ENCODE results near the gene DIAPH2. TPM values are rescaled to one million over a fixed set of nuclear protein-coding genes. Genes with fewer than 3 reads are reported as not detected.
A peak's percentile ranks its signal among the peaks of the same experiment; 100 is the strongest.

The DIAPH2 gene
- total RNA-seq, 2 experiments from 2014 or later: 10.0 to 10.6 TPM

DNA sequence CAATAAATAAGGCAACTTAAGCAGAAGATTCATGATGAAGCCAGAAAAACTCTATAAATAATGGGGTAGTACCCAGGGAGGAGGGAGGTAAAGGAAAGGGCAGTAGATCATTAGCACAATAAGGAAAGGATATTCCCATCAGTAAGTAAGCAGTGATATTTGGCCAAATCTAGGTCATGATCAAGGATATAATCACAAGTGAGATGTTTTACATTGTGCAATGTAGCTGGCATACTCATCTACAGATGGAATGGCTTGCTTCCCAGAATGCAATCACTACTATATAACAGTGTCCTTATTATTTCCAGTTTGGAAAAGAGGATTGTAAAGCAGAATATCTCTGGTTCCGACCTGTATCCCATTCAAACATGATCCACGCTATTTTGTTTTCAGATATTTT, 682.5 kb downstream of the DIAPH2 start:
- ChIA-PET POLR2A (no interaction called here), CTCF (no interaction called here)
- Mint-ChIP-seq H3K9me3 (no peaks in the 10 kb centered on the region), H3K27ac (no peak overlapping the region), H3K4me3 (no peak overlapping the region), H3K36me3 (no peaks in the 10 kb centered on the region), H3K4me1 (ENCODE audit: low read depth) (no peaks in the 10 kb centered on the region), H3K27me3 (no peaks in the 10 kb centered on the region)
- intact Hi-C loops (cut with micrococcal nuclease): no loop called here
- DNase-seq: no peak

DNA sequence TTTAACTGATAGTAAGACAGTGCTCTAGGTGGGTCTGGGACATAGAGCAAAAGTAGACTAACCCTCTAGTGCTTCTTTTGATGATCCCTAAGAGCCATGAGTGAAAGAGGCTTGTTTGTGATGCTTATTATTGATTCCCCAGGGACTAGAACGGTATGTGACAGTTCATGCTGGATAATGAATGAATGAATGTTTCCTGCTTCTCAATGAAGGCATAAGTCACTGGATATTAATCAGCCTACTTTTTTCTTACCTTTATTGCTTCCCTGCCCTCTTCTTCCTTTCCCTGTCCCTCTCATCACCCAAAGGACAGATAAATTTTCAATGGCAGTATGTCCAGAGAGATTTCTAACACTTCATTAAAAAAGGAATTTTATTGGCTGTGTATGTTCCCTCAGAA, 685.3 kb downstream of the DIAPH2 start:
- H3K9me3 Mint-ChIP-seq: no peaks in the 10 kb centered on the region
- ChIA-PET POLR2A (no interaction called here), CTCF (no interaction called here)
- no peak overlapping the region for H3K4me3 Mint-ChIP-seq
- no peak for DNase-seq
- no peak overlapping the region for H3K27ac Mint-ChIP-seq
- H3K27me3 Mint-ChIP-seq: no peaks in the 10 kb centered on the region
- intact Hi-C loops (cut with micrococcal nuclease): no loop called here
- H3K4me1 Mint-ChIP-seq (ENCODE audit: low read depth): no peaks in the 10 kb centered on the region
- no peaks in the 10 kb centered on the region for H3K36me3 Mint-ChIP-seq

DNA sequence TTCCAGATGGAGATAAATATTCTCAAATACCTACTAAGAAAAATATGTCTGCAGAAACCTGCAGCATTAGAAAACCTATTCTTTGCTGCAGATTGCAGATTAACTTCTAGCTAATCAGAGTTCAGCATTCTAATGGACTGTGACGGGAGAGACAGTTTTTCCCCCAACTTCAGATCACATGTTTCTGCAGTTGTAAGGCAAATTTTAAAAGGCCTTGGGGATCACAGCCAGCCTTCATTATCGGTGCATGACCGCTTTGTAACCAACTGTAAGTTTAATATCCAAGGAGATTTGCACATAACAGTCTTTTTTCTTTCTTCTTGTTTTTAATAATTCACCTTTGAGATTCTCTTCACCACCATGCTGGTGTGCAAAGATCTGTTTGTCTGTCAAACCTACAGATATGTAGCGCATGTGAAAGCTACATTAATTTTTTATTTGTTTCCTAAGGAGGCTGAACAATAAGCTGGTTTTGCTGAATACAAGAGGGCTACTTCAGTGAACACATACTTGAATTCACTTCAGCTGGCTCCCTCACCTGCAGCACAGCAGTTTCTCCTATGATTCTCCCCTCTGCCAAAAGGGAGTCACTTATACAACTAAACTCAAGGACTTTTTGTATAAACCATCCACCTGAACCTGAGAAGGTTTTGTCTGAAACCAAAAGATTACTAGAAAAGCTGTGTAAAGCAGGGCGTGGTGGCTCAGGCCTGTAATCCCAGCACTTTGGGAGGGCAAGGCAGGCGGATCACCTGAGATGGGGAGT, 687.5 kb downstream of the DIAPH2 start:
- CTCF ChIA-PET: no interaction called here
- Mint-ChIP-seq H3K9me3 (no peaks in the 10 kb centered on the region), H3K4me3 (no peak overlapping the region), H3K4me1 (ENCODE audit: low read depth) (no peaks in the 10 kb centered on the region), H3K27me3 (no peaks in the 10 kb centered on the region), H3K27ac (no peak overlapping the region), H3K36me3 (no peaks in the 10 kb centered on the region)
- POLR2A ChIA-PET: no interaction called here
- DNase-seq: no peak
- intact Hi-C loops (cut with micrococcal nuclease): no loop called here

DNA sequence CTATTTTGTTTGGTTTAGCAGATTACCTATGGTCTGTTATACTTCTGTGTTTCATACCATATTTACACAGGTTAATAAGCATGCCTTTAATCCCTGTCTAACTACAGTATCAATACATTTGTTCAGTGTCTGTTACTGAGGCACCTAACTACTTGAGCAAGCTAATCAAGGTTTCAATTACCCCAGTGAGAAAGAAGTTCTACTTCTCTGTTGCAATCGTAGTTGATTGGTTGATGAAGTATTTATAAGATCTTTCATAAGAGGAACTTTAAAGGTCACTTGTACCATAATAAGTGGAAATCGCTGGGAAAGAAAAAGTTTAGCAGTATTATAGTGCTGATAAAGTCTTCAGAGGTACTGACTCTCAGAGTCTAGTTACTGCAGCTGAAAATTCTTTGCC, 689.6 kb downstream of the DIAPH2 start:
- no peaks in the 10 kb centered on the region for H3K9me3 Mint-ChIP-seq
- POLR2A ChIA-PET: no interaction called here
- DNase-seq: no peak
- intact Hi-C loops (cut with micrococcal nuclease): no loop called here
- no peaks in the 10 kb centered on the region for H3K4me1 Mint-ChIP-seq (ENCODE audit: low read depth)
- CTCF ChIA-PET: no interaction called here
- H3K4me3 Mint-ChIP-seq: no peak overlapping the region
- no peaks in the 10 kb centered on the region for H3K36me3 Mint-ChIP-seq
- no peak overlapping the region for H3K27ac Mint-ChIP-seq
- no peaks in the 10 kb centered on the region for H3K27me3 Mint-ChIP-seq

DNA sequence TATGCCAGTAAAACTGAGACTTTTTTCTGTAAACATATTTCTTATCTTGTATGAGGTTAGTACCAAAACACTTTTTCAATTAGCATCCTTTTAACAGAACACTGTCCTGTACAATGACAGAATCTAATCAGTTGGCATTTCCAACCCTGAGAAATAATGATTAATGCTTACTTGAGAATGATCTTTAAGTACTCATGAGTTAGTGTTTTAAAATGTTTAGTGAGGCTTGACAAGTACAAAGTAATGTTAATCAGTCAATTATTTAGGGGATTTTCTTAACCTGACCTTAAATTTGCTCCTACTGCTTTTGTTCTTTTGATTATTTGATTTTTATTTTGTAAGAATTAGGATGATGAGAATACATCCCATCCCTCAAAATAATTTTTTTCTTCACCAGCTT, 695.6 kb downstream of the DIAPH2 start:
- H3K36me3 Mint-ChIP-seq: peaks cover 2% of the 10 kb centered on the region
- H3K27me3 Mint-ChIP-seq: no peaks in the 10 kb centered on the region
- ChIA-PET POLR2A (no interaction called here), CTCF (no interaction called here)
- no peaks in the 10 kb centered on the region for H3K4me1 Mint-ChIP-seq (ENCODE audit: low read depth)
- no peak for DNase-seq
- intact Hi-C loops (cut with micrococcal nuclease): no loop called here
- H3K27ac Mint-ChIP-seq: no peak overlapping the region
- no peaks in the 10 kb centered on the region for H3K9me3 Mint-ChIP-seq
- H3K4me3 Mint-ChIP-seq: no peak overlapping the region

DNA sequence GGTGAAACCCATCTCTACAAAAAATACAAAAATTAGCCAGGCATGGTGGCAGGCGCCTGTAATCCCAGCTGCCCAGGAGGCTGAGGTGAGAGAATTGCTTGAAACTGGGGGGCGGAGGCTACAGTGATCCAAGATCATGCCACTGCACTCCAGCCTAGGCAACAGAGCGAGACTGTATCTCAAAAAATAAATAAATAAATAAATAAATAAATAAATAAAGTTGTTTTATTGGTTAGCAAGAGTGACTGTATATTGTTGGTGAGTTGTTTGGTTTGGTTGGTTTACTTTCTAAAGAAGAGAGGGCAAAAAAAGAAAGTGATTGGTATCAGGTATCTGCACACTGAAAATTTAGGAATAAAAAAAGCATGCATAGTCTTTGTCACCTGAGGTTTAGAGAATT, 700.0 kb downstream of the DIAPH2 start:
- H3K36me3 Mint-ChIP-seq: peaks cover 9% of the 10 kb centered on the region
- DNase-seq: no peak
- peaks cover 4% of the 10 kb centered on the region for H3K4me1 Mint-ChIP-seq (ENCODE audit: low read depth)
- intact Hi-C loops (cut with micrococcal nuclease): no loop called here
- H3K27me3 Mint-ChIP-seq: no peaks in the 10 kb centered on the region
- H3K9me3 Mint-ChIP-seq: no peaks in the 10 kb centered on the region
- H3K4me3 Mint-ChIP-seq: no peak overlapping the region
- ChIA-PET POLR2A (no interaction called here), CTCF (no interaction called here)
- no peak overlapping the region for H3K27ac Mint-ChIP-seq

DNA sequence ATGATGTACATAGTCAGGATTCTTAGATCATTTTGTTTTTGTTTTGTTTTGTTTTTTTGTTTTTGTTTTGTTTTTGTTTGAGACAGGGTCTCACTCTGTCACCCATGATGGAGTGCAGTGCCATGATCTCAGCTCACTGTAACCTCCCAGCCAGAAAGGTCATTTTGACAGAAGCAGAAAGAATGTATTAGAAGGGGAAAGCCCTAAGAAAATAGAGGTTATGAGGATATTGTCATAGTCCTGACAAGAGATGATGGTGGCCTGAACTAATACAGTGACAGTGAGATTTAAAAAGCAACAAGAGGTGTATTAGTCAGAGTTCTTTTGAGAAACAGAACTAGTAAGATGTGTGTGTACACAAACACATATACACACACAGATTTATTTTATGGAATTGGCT, 702.4 kb downstream of the DIAPH2 start:
- DNase-seq: no peak
- no peak overlapping the region for H3K27ac Mint-ChIP-seq
- H3K4me1 Mint-ChIP-seq (ENCODE audit: low read depth): peaks cover 6% of the 10 kb centered on the region
- CTCF ChIA-PET: no interaction called here
- no peaks in the 10 kb centered on the region for H3K27me3 Mint-ChIP-seq
- intact Hi-C loops (cut with micrococcal nuclease): no loop called here
- no peaks in the 10 kb centered on the region for H3K9me3 Mint-ChIP-seq
- peaks cover 9% of the 10 kb centered on the region for H3K36me3 Mint-ChIP-seq
- H3K4me3 Mint-ChIP-seq: no peak overlapping the region
- POLR2A ChIA-PET: no interaction called here

DNA sequence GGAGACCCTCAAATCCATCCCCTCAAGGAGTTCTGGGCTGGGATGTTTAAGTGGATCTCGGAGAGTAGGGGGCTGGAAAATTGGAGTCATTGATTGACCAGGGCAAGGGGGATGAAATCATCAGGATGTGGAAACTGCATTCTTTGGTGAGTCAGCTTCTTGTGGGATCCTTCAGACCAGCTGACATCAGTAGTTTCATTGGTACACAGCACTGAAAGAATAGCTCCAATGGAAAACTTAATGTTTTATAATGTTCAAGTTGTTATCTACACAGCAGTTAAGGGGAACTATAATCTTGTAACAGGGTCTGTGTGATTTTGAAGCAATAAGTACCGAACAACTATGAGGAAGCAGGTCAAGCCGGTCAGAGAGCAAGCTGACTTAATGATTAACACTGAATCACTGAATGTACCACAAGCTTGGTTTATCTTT, 705.1 kb downstream of the DIAPH2 start:
- intact Hi-C loops (cut with micrococcal nuclease): no loop called here
- no peak for DNase-seq
- Mint-ChIP-seq H3K27me3 (no peaks in the 10 kb centered on the region), H3K27ac (peak overlapping the region; percentile 38), H3K9me3 (no peaks in the 10 kb centered on the region), H3K4me3 (no peak overlapping the region), H3K36me3 (peaks cover 8% of the 10 kb centered on the region), H3K4me1 (ENCODE audit: low read depth) (peaks cover 6% of the 10 kb centered on the region)
- POLR2A ChIA-PET: interaction anchor here (1.1 kb wide), 1 partner anchor 11 kb away, joined by 3 read pairs; no protein-coding TSS in a partner anchor
- CTCF ChIA-PET: no interaction called here

DNA sequence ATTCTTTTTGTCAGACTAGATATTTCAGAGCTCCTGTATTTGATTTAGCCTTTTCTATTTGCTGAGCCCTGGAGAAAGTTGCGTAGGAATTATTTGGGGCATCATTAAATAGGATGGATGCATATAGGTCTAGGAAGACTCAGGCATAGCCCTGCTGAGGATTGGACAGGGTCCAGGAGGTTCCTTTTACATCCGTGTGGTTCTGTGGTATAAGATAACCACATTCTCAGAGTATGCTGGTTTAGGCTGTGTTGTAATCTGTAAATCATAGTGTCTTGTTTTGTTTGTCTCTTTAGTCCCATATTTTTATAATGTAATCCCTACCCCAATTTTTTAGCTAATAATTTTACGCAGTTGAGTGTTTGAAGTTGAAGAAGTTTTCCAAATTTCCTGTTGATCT, 712.7 kb downstream of the DIAPH2 start:
- Mint-ChIP-seq H3K36me3 (no peaks in the 10 kb centered on the region), H3K27me3 (no peaks in the 10 kb centered on the region), H3K4me1 (ENCODE audit: low read depth) (peaks cover 42% of the 10 kb centered on the region), H3K4me3 (no peak overlapping the region), H3K9me3 (no peaks in the 10 kb centered on the region), H3K27ac (peak overlapping the region; percentile 85)
- intact Hi-C loops (cut with micrococcal nuclease): loop anchor here (5.0 kb wide), 2 partner anchors 200 to 710 kb away; no protein-coding TSS in a partner anchor
- ChIA-PET CTCF (no interaction called here), POLR2A (no interaction called here)
- DNase-seq: no peak

DNA sequence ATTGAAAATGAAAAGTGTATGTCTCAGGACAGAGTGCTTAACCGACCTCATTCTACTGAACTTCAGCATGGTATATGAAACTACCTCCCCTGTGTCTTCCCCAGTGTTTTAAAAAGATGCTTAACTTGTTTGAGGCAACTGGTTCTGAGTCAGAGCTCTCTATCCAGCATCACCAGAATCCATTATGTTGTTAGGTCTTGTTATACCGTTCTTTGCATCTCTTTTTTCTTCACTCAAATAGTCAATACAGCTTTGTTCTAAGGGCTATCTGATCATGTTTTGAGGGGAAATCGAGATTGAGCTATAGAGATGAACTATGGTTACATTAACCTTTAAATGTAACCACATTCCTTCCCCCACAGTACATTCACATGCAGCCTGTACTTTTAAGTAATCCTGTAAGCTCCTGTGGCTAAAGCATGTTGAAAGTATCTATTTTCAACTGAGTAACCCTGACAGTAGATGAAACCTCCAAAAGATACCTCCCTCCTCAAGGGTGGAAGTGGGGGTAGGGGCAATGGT, 713.4 kb downstream of the DIAPH2 start:
- H3K4me1 Mint-ChIP-seq (ENCODE audit: low read depth): peaks cover 45% of the 10 kb centered on the region
- peak overlapping the region; percentile 10 for H3K4me3 Mint-ChIP-seq
- no peaks in the 10 kb centered on the region for H3K27me3 Mint-ChIP-seq
- intact Hi-C loops (cut with micrococcal nuclease): loop anchor here (2.0 to 5.0 kb wide), 3 partner anchors 187 to 711 kb away; no protein-coding TSS in a partner anchor
- H3K27ac Mint-ChIP-seq: peak overlapping the region; percentile 85
- CTCF ChIA-PET: no interaction called here
- no peaks in the 10 kb centered on the region for H3K9me3 Mint-ChIP-seq
- peak; percentile 20 for DNase-seq
- POLR2A ChIA-PET: interaction anchor here (0.5 kb wide), 1 partner anchor 58 kb away, joined by 3 read pairs; no protein-coding TSS in a partner anchor
- no peaks in the 10 kb centered on the region for H3K36me3 Mint-ChIP-seq

DNA sequence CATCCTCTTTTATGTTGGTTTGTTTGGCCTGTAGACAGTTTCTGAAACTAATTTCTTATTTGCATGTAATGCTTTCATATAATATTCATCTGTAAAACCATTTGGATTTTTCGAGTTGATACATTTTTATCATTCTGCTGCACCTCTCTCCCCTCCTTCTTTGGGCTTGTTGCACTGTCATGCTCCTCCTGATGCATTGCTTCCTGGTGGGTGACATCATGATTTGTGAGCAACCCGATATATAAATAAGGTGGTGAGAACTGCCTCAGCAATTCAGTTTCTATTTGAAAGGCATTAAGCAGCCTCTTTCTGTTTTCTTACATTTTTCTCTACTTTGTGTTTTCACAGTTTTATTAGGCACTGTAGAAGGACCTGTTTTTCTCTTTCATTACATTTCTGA, 714.8 kb downstream of the DIAPH2 start:
- Mint-ChIP-seq H3K36me3 (no peaks in the 10 kb centered on the region), H3K27me3 (no peaks in the 10 kb centered on the region), H3K4me1 (ENCODE audit: low read depth) (peaks cover 49% of the 10 kb centered on the region), H3K9me3 (no peaks in the 10 kb centered on the region), H3K4me3 (no peak overlapping the region), H3K27ac (peak overlapping the region; percentile 85)
- DNase-seq: peak; percentile 33
- intact Hi-C loops (cut with micrococcal nuclease): loop anchor here (1.0 to 5.0 kb wide), 4 partner anchors 164 to 712 kb away; no protein-coding TSS in a partner anchor
- POLR2A ChIA-PET: no interaction called here
- CTCF ChIA-PET: no interaction called here

DNA sequence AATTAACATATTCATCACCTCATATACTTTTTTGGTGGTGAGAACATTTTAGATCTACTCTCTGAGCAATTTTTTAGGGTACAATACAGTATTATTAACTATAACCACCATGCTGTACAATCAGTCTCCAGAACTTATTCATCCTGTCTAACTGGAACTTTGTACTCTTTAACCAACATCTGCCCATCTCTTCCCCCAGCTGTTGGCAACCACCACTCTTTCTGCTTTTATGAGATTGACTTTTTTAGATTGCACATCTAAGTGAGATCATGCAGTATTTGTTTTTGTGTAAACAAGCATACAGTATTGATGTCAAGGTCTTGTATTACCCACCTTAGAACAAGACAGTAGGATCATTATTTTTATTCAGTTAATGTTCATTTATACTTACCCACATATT, 715.9 kb downstream of the DIAPH2 start:
- intact Hi-C loops (cut with micrococcal nuclease): loop anchor here (2.0 to 10.0 kb wide), 2 partner anchors 94 to 362 kb away; no protein-coding TSS in a partner anchor
- CTCF ChIA-PET: no interaction called here

DNA sequence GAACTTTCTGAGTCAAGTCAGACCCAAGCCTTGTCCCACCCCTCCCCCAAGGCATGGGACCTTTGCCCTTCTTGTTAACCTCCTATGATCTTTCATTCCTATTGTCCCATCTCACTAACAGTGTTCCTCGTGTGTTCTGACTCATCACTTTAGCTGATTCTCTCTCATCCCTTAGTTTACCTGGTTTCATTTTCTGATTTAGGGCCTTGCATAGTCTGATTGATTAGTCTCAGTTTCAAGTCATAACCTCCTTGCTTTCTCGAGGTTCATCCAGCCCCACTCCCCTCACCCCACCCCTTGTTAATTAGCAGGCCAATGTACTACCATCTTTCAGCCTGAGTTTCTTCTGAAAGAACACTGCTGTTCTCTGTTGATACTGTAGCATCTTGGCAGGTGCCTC, 716.5 kb downstream of the DIAPH2 start:
- Mint-ChIP-seq H3K4me3 (no peak overlapping the region), H3K36me3 (no peaks in the 10 kb centered on the region), H3K9me3 (no peaks in the 10 kb centered on the region), H3K27me3 (no peaks in the 10 kb centered on the region), H3K4me1 (ENCODE audit: low read depth) (peaks cover 49% of the 10 kb centered on the region), H3K27ac (peak overlapping the region; percentile 9)
- peak; percentile 39 for DNase-seq
- ChIA-PET CTCF (no interaction called here), POLR2A (interaction anchor here (1.4 kb wide), 1 partner anchor 11 kb away, joined by 3 read pairs; no protein-coding TSS in a partner anchor)
- intact Hi-C loops (cut with micrococcal nuclease): loop anchor here (2.0 to 10.0 kb wide), 2 partner anchors 94 to 362 kb away; no protein-coding TSS in a partner anchor

More for the DNA sequence above, 715.9 kb downstream of the DIAPH2 start:
- no peak overlapping the region for H3K4me3 Mint-ChIP-seq
- POLR2A ChIA-PET: interaction anchor here (0.6 to 1.4 kb wide), 2 partner anchors 10 to 199 kb away, joined by 3 read pairs; no protein-coding TSS in a partner anchor
- no peaks in the 10 kb centered on the region for H3K9me3 Mint-ChIP-seq
- DNase-seq: no peak
- no peaks in the 10 kb centered on the region for H3K27me3 Mint-ChIP-seq
- peaks cover 49% of the 10 kb centered on the region for H3K4me1 Mint-ChIP-seq (ENCODE audit: low read depth)
- no peak overlapping the region for H3K27ac Mint-ChIP-seq
- H3K36me3 Mint-ChIP-seq: no peaks in the 10 kb centered on the region

All from activated CD4-positive, alpha-beta memory T cell treated with anti-CD3 and anti-CD28 coated beads for 36 hours (primary cell).